GM19372 (cell line): ENCODE measurements around the gene VRK2.

Experiments
- ATAC-seq: cut with Tn5 transposase; IDR thresholded peaks from one replicate; pipeline ENCODE4 v1.9.1; 2021; ENCODE audit warnings: mild to moderate bottlenecking, low read depth, moderate library complexity; ENCODE audit not compliant: unreplicated experiment

VRK2 gene

GRCh38 chr2:58046585-58047372, at the start of gene VRK2:
VRK2 (plus strand) TSS chr2:58046806; CDS start chr2:58048832, 2,026 bp downstream.
- peak; percentile 83 for ATAC-seq

- ATAC-seq = peak; percentile 72
Measured at GRCh38 chr2:58006256-58006951, 40.2 kb upstream of the VRK2 start.

DNA sequence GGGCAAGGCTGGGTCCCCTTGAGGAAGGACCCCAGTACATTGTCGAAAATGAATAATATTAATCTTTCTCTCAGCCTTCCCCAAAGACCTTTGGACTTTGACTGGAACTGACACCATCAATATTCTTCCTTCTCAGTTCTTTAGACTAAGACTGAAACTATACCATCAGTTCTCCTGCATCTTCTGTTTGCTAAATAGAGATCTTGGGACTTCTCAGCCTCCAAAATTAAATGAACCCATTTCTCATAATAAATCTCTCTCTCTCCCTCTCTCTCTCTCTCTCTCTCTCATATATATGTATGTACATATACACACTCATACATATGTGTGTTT, 39.7 kb upstream of the VRK2 start:
- peak; percentile 40 for ATAC-seq

DNA sequence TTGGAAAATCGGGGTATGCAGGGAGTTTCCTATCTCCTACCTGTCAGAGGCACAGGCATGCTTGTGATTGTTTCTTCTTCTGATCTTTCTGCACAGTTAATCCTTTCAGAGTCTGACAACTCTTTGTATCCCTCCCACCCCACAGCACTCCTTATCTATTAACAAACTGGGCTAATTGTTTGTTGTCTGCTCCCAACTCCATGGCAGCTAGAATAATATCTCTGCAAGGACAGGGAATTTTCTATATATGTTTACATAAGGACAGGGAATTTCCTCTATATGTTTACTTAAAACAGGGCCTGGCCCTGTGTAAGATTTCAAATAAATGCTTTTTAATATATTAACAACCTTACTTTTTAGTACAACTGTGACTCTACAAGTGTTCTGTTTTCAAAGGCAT, 36.0 kb upstream of the VRK2 start:
- ATAC-seq = no peak

DNA sequence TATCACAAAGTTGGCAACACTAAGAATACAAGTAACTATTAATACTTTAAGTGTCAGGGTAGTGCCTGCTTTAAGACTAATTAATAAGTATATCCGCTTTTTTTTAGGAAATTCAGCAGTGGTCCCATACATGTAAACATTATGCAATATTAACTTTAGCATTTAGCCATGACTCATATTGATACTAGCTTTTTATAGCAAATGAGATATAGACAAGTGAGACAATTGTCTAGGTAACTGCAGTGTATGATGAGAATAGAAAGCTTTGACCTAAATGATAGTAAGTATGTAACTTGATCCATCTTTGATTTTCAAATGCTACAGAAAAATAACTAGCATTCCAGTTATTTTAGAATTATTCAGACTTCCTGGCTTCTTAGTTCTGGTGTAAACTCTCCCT, 27.4 kb upstream of the VRK2 start:
- peak; percentile 38 for ATAC-seq

- ATAC-seq = no peak
Measured at GRCh38 chr2:58025150-58025933, 21.3 kb upstream of the VRK2 start.

- ATAC-seq = no peak
Measured at GRCh38 chr2:58027029-58027428, 19.6 kb upstream of the VRK2 start.

DNA sequence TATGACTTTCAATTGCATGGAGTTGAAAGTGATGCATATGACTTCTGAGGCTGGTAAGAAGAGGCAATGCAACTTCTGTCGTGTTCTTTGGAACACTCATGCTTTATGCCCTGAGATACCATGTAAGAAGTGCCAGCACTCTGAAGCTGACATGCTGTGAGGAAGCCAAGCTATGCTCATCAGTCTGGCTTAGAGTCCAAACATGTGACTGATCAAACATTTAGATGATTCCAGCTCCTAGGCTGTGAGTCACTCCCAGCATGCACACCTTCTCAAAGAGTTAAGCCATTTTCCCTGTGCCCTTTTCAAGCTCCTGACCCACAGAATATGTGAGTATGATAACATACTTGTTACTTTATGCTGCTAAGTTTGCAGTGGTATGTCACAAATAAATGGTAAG, 15.8 kb upstream of the VRK2 start:
- no peak for ATAC-seq

DNA sequence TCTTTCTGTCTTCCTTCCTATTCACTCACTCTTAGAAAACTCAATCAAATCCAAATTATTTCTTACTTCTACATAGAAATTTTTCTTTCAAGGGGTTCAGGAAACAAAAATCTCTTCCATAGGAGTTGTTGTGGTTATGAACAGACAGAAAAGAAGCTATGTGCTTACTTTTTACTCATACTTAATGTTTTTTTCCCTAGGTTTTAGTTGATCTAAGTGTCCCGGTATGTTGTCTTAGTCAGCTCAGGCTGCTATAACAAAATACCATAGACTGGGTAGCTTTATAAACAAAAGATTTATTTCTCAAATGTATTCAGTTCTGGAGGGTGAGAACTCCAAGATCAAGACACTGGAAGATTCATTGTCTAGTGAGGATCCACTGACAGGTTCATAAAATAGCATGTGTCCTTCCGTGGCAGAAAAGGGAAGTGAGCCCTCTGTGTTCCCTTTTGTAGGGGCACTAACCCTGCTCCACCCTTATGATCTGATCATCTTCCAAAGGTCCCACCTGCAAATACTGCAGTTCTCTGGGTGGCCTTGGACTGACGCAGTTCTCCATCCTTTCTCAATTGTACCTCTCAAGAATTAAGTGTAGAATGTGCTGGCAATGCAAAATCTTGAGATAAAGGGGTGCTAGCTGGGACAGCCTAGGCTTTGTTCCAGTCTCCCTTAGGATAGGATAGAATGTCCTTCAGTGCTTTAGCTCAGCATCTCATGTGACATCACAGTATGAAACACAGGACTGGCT, 14.4 kb upstream of the VRK2 start:
- ATAC-seq = peak; percentile 72

DNA sequence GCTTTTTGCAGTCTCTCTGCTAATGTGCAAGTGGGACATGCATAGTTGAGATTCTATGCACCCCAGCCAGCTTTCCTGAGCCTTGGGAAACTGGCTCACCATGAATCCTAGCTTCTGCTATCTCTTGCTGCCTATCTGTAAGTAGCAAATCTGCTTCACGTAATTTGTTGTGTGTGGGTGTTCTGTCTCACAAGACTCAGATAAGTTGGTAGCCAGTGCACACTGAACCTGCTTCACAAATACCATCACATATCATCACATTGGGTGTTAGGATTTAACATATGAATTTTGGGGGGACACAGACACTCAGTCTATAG, 13.9 kb upstream of the VRK2 start:
- no peak for ATAC-seq

DNA sequence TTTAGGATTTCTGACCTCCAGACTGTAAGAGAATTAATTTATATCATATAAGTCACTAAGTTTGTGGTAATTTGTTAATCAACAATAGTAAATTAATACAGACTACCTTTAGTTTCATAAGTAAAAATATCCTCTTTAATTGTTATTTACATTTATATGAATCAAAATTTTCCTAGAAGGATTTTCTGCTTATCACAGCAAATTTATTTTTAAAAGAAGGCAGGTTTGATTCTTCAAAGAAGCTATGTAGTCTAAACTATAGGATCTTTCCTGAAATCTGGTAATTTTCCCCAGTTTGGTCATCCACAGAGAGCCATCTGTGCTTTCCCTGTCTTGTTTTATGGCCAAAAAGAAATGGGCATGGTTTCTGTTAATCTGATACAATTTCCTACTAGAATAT, 13.1 kb upstream of the VRK2 start:
- ATAC-seq = no peak

- ATAC-seq = peak; percentile 50
Measured at GRCh38 chr2:58035352-58035751, 11.3 kb upstream of the VRK2 start.

DNA sequence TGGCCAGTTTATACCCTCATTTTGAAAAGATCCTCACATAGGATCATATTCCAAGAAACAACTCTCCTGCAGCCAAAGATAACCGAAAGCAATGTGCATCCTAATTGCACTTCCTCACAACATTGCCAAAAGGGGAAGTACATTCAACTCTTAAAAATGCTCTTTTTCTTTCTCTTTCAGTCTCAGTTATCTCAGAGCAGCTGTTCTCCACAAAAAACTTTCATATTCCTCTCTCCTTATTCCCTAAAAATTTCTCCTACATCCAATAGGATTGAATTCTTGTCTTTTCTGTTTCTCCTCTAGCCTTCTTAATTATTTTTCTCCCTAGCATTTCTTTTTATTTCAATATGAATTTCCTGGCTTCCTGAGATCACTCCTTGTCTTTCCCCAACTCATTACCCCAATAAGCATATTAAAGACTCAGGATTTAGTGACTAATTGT, 7.4 kb upstream of the VRK2 start:
- peak; percentile 78 for ATAC-seq

DNA sequence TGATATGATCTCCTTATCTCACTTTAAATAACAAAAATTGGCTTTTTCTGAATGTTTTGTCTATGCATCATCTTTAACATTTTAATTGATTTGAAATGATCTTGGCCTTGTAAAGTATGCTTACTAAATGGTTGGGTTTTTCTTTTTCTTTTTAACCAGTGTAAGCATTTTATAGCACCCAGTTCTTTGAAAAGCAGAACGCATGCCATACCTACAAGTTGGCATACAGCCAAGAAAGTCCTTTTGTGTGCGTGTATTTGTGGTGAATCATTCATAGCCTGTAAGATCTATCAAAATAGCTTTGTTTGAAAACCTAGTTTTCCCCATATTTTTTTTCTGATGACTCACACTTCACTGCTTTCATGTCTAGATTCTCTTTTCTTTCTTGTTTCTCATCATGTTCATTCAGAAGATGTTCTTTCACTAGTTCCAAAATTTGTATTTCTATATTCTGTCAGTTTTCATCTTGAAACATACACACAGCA, 4.1 kb upstream of the VRK2 start:
- ATAC-seq = no peak

DNA sequence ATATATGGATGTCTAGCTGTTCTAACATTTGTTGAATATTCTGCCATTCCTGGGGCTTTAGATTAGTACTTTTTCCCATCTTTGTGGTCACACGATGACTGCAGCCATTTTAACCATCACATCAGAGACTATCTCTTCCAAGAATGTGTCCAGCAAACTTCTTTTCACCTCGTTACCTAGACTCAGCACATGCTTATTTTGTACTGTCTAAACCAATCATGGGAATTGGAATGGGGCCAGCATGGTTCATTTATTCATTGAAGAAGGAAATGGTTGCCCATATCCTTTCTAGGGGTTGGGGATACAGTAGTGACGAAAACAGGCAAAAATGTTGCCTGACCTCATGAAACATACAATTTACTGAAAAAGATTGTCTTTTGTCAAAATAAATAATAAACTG, 2.5 kb upstream of the VRK2 start:
- ATAC-seq = no peak

- no peak for ATAC-seq
Measured at GRCh38 chr2:58045580-58046334, 849 bp upstream of the VRK2 start.

DNA sequence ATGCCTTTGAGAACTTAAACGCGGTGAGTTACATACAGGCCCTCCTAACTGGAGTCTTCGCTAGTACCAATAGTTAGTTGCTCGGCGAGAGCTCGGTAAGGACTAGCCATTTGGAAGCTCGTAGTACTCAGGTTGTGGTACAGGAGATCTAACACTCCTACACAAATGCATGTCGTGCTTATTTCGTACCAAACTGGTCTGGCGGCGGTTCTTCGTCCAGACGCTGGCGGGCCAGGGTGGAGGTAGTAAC, 346 bp upstream of the VRK2 start:
- no peak for ATAC-seq

DNA sequence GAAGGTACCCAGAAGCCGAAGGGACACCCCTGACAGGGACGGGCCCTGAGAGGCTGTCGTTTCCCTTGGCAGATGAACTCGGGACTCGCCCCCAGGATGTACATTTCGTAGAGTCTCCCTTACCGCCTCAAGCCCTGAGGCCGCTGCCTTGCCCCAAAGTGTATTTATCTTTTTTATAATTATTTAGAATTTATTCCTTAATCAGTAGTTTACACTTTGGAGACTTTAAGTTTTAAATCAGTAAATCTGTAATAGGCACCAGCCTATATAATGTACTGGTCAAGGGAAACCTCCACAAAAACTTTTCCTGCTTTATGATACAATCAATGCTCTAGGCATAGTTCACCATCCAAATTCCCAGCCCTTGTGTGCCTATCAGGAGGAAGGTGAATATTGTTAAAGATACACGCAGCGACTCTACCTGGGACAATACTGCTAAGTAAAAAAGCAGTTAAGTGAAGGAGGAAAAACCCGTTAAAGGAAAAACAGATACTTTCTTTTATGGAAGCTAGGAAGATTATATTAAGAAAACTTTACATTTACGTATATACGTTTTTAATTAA, 848 bp downstream of the VRK2 start:
- peak; percentile 30 for ATAC-seq

- ATAC-seq = no peak
Measured at GRCh38 chr2:58047961-58048360, 1.4 kb downstream of the VRK2 start.

- ATAC-seq = no peak
Measured at GRCh38 chr2:58051445-58051844, 4.8 kb downstream of the VRK2 start.
